HG03521 (cell line): ENCODE data around the gene ANKHD1.
"Not testable (repeated sequence)": the region's sequence is repeated elsewhere in the genome, so short reads cannot be mapped to it uniquely, and the experiment has no call there.

Source experiments
- ATAC-seq: cut with Tn5 transposase; IDR thresholded peaks from one replicate; pipeline ENCODE4 v1.9.1; 2021; ENCODE audit warnings: mild to moderate bottlenecking, moderate library complexity; ENCODE audit not compliant: unreplicated experiment

Gene ANKHD1

GRCh38 chr5:140561753-140562523 lies 160.3 kb downstream of the ANKHD1 start:
- ATAC-seq: no peak

GRCh38 chr5:140563596-140563995 lies 162.0 kb downstream of the ANKHD1 start:
- ATAC-seq: no peak

- ATAC-seq: peak; percentile 88
These were observed 162.8 kb downstream of the ANKHD1 start, which contains the start of the genes APBB3 and SLC35A4 for GRCh38 chr5:140564196-140565023. Gene APBB3, minus strand, starts transcription at chr5:140564598. Its CDS starts 353 bp downstream, at chr5:140564245. Gene SLC35A4, plus strand, starts transcription at chr5:140564828. Its CDS starts 2,342 bp downstream, at chr5:140567170.

GRCh38 chr5:140565024-140565779 lies 163.6 kb downstream of the ANKHD1 start:
- ATAC-seq: peak; percentile 0

- ATAC-seq: no peak
These were observed 164.1 kb downstream of the ANKHD1 start for GRCh38 chr5:140565780-140566095.

GRCh38 chr5:140566665-140567064 lies 165.0 kb downstream of the ANKHD1 start:
- ATAC-seq: no peak

- no peak for ATAC-seq
These were observed 165.6 kb downstream of the ANKHD1 start for GRCh38 chr5:140567136-140567818.

GRCh38 chr5:140567871-140568270 lies 166.2 kb downstream of the ANKHD1 start:
- ATAC-seq: no peak

GRCh38 chr5:140568443-140569063 lies 166.9 kb downstream of the ANKHD1 start:
- no peak for ATAC-seq

- no peak for ATAC-seq
These were observed 167.6 kb downstream of the ANKHD1 start for GRCh38 chr5:140569197-140569596.

- ATAC-seq: no peak
These were observed 168.4 kb downstream of the ANKHD1 start for GRCh38 chr5:140570058-140570457.

GRCh38 chr5:140570488-140570887 lies 168.9 kb downstream of the ANKHD1 start:
- ATAC-seq: no peak

- ATAC-seq: no peak
These were observed 169.5 kb downstream of the ANKHD1 start for GRCh38 chr5:140571105-140571504.

GRCh38 chr5:140573683-140574082 lies 172.1 kb downstream of the ANKHD1 start:
- ATAC-seq: no peak

- no peak for ATAC-seq
These were observed 172.5 kb downstream of the ANKHD1 start for GRCh38 chr5:140574165-140574564.

- ATAC-seq: no peak
These were observed 173.7 kb downstream of the ANKHD1 start for GRCh38 chr5:140575309-140575708.

- no peak for ATAC-seq
These were observed 175.2 kb downstream of the ANKHD1 start for GRCh38 chr5:140576776-140577201.

- ATAC-seq: not testable (repeated sequence)
These were observed 177.6 kb downstream of the ANKHD1 start for GRCh38 chr5:140579188-140579747.

- no peak for ATAC-seq
These were observed 185.9 kb downstream of the ANKHD1 start for GRCh38 chr5:140587495-140587894.
